GM18870 (cell line): ENCODE measurements around the gene CDK15.

Experiments used
- ATAC-seq: cut with Tn5 transposase; IDR thresholded peaks from one replicate; pipeline ENCODE4 v1.9.1; 2021; ENCODE audit warnings: moderate library complexity; ENCODE audit not compliant: unreplicated experiment

CDK15 gene

GRCh38 chr2:201860636-201861066, 54.3 kb downstream of the CDK15 start:
- no peak for ATAC-seq

GRCh38 chr2:201862843-201863242, 56.5 kb downstream of the CDK15 start:
- ATAC-seq, result no peak

GRCh38 chr2:201866643-201867473, 60.5 kb downstream of the CDK15 start:
- ATAC-seq, result no peak

- ATAC-seq, result no peak
These were observed 65.1 kb downstream of the CDK15 start for GRCh38 chr2:201871471-201871870.

GRCh38 chr2:201872591-201872990, 66.3 kb downstream of the CDK15 start:
- no peak for ATAC-seq

GRCh38 chr2:201879996-201880395, 73.7 kb downstream of the CDK15 start:
- no peak for ATAC-seq

- no peak for ATAC-seq
These were observed 74.2 kb downstream of the CDK15 start for GRCh38 chr2:201880579-201880978.

GRCh38 chr2:201880993-201881611, 74.8 kb downstream of the CDK15 start:
- ATAC-seq, result peak; percentile 51

GRCh38 chr2:201881741-201882140, 75.4 kb downstream of the CDK15 start:
- ATAC-seq, result no peak

- ATAC-seq, result no peak
These were observed 76.2 kb downstream of the CDK15 start for GRCh38 chr2:201882353-201883090.

GRCh38 chr2:201883606-201884369, 77.5 kb downstream of the CDK15 start:
- ATAC-seq, result no peak

GRCh38 chr2:201886504-201886903, 80.2 kb downstream of the CDK15 start:
- ATAC-seq, result no peak

- ATAC-seq, result no peak
These were observed 81.6 kb downstream of the CDK15 start for GRCh38 chr2:201887773-201888425.

GRCh38 chr2:201888426-201888800, 82.1 kb downstream of the CDK15 start:
- no peak for ATAC-seq

- no peak for ATAC-seq
These were observed 84.1 kb downstream of the CDK15 start for GRCh38 chr2:201890453-201890852.

- no peak for ATAC-seq
These were observed 85.3 kb downstream of the CDK15 start for GRCh38 chr2:201891676-201892075.

- no peak for ATAC-seq
These were observed 86.2 kb downstream of the CDK15 start for GRCh38 chr2:201892516-201892915.

- ATAC-seq, result peak; percentile 74
These were observed 94.0 kb downstream of the CDK15 start for GRCh38 chr2:201900362-201900761.

GRCh38 chr2:201901786-201902185, 95.4 kb downstream of the CDK15 start:
- no peak for ATAC-seq
